Erythroblast (primary cell): ENCODE results near the gene PIP5K1B.
A peak's percentile ranks its signal among the peaks of the same experiment; 100 is the strongest.

Experiments used
- DNase-seq, 2 experiments: peaks; one replicate each; lab custom pipeline; 2025; lab: John Stamatoyannopoulos, UW
- GATA1 ChIP-seq: IDR thresholded peaks from 2 replicates; pipeline ENCODE4 v1.6.1; 2011; ENCODE audit warnings: low read depth, mild to moderate bottlenecking, control low read depth, low read length, moderate library complexity
- POLR2A ChIP-seq: IDR thresholded peaks from 2 replicates; pipeline ENCODE4 v1.6.1; 2011; ENCODE audit warnings: mild to moderate bottlenecking, low read length

Gene PIP5K1B

GRCh38 chr9:68941780-68942459, 236.9 kb downstream of the PIP5K1B start:
- no peak for DNase-seq
- TF ChIP-seq GATA1, result no peak
- TF ChIP-seq POLR2A, result no peak

- TF ChIP-seq GATA1 (no peak), POLR2A (no peak)
- DNase-seq, result no peak
Measured at GRCh38 chr9:68942790-68943189, 237.8 kb downstream of the PIP5K1B start.

GRCh38 chr9:68947015-68947414, 242.0 kb downstream of the PIP5K1B start:
- TF ChIP-seq GATA1 (no peak), POLR2A (no peak)

GRCh38 chr9:68947842-68948569, 243.0 kb downstream of the PIP5K1B start:
- TF ChIP-seq GATA1 (no peak), POLR2A (no peak)
- no peak for DNase-seq

More at GRCh38 chr9:68947015-68947414, 242.0 kb downstream of the PIP5K1B start:
- no peak for DNase-seq

- no peak for DNase-seq
- TF ChIP-seq POLR2A, result no peak
- TF ChIP-seq GATA1, result no peak
Measured at GRCh38 chr9:68949271-68950000, 244.4 kb downstream of the PIP5K1B start.

- no peak for TF ChIP-seq GATA1
- TF ChIP-seq POLR2A, result no peak
- no peak for DNase-seq
Measured at GRCh38 chr9:68950188-68950587, 245.1 kb downstream of the PIP5K1B start.

GRCh38 chr9:68950689-68951088, 245.6 kb downstream of the PIP5K1B start:
- TF ChIP-seq GATA1, result no peak
- TF ChIP-seq POLR2A, result no peak
- no peak for DNase-seq

GRCh38 chr9:68951879-68952659, 247.0 kb downstream of the PIP5K1B start:
- no peak for TF ChIP-seq POLR2A
- DNase-seq, result no peak

GRCh38 chr9:68953771-68954170, 248.7 kb downstream of the PIP5K1B start:
- DNase-seq, result no peak
- TF ChIP-seq GATA1, result no peak
- TF ChIP-seq POLR2A, result no peak

GRCh38 chr9:68955330-68955729, 250.3 kb downstream of the PIP5K1B start:
- no peak for TF ChIP-seq POLR2A
- TF ChIP-seq GATA1, result no peak
- DNase-seq, result no peak

GRCh38 chr9:68957479-68957878, 252.4 kb downstream of the PIP5K1B start:
- DNase-seq, result no peak
- no peak for TF ChIP-seq GATA1
- TF ChIP-seq POLR2A, result no peak

- TF ChIP-seq POLR2A, result no peak
- no peak for TF ChIP-seq GATA1
- DNase-seq, result peak; percentile 62 to 86
Measured at GRCh38 chr9:68961587-68961986, 256.5 kb downstream of the PIP5K1B start.

GRCh38 chr9:68963416-68963815, 258.4 kb downstream of the PIP5K1B start:
- TF ChIP-seq GATA1, result no peak
- no peak for TF ChIP-seq POLR2A
- DNase-seq, result peak in 1 of 2 experiments; percentile 17

GRCh38 chr9:68964102-68964541, 259.1 kb downstream of the PIP5K1B start:
- no peak for DNase-seq
- TF ChIP-seq GATA1, result no peak
- TF ChIP-seq POLR2A, result no peak

GRCh38 chr9:68964765-68965164, 259.7 kb downstream of the PIP5K1B start:
- DNase-seq, result no peak
- TF ChIP-seq GATA1 (no peak), POLR2A (no peak)
